ENCODE results near the gene COL12A1. TPM values are rescaled to one million over a fixed set of nuclear protein-coding genes. Genes with fewer than 3 reads are reported as not detected.

The COL12A1 gene
- total RNA-seq, 1 experiment from 2014 or later = 0.96 TPM

DNA sequence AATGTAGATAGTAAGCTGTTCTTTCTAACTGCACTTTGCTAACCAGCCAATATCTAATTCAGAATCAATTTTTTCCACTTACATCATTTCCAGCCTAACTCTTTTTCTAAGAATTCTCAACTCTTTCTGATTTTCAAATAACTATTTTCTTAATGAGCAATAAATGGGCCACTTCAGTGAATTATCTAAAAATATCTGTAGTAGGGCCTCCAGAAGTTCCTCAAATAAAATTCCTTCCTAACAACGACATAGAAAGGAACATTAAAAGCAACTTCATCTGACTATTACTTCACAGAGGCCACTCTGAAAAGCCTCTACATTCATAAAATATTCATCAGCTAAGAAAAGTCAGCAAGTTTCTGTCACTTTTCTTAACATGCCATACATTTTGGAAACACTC, 4.8 kb downstream of the COL12A1 start:
- H2BK12ac ChIP-seq (ENCODE audit: insufficient read length, low read depth, low read length) = no peak overlapping the region
- peaks cover 31% of the 10 kb centered on the region for H3K27me3 ChIP-seq (ENCODE audit: insufficient read depth, low read length)
- Mint-ChIP-seq H3K27ac (no peak overlapping the region), H3K4me3 (no peak overlapping the region), H3K4me1 (peaks cover 27 to 30% of the 10 kb centered on the region in 2 experiments), H3K36me3 (ENCODE audit: insufficient read depth in 1 of 3, low read depth in 3 of 3) (no peaks in the 10 kb centered on the region; a peak in 1 of 7 replicates), H3K27me3 (ENCODE audit: low read depth) (peaks cover 66% of the 10 kb centered on the region), H3K9me3 (no peaks in the 10 kb centered on the region; a peak in 2 of 5 replicates)
- DNase-seq = no peak
- H4K20me1 ChIP-seq (ENCODE audit: control insufficient read depth, insufficient read depth, insufficient read length) = no peaks in the 10 kb centered on the region
- H2AK5ac ChIP-seq (ENCODE audit: insufficient read length, low read length) = no peak overlapping the region
- no peak overlapping the region for H3K9ac ChIP-seq (ENCODE audit: extremely low read depth, insufficient read length, low read length)
- H3K56ac ChIP-seq (ENCODE audit: insufficient read length, low read depth, low read length) = no peak overlapping the region
- no peak overlapping the region for H2BK20ac ChIP-seq (ENCODE audit: low read depth, low read length, poor library complexity, severe bottlenecking)
- no peak overlapping the region for H2AFZ ChIP-seq (ENCODE audit: low read length)
- no peak overlapping the region for H2BK15ac ChIP-seq (ENCODE audit: low read depth, low read length)
- H4K5ac ChIP-seq (ENCODE audit: insufficient read length, low read depth, low read length) = no peak overlapping the region
- H3K23me2 ChIP-seq (ENCODE audit: insufficient read length, low read depth, low read length, poor library complexity, severe bottlenecking) = peaks cover 25% of the 10 kb centered on the region
- H4K91ac ChIP-seq (ENCODE audit: insufficient read length, low read depth, low read length) = no peak overlapping the region
- H3K18ac ChIP-seq (ENCODE audit: insufficient read length, low read depth, low read length) = no peak overlapping the region
- H3K27ac ChIP-seq (ENCODE audit: insufficient read length, low read depth, low read length) = no peak overlapping the region
- no peaks in the 10 kb centered on the region for H3K79me2 ChIP-seq (ENCODE audit: insufficient read depth, low read length)
- no peak overlapping the region for H3K4ac ChIP-seq (ENCODE audit: low read depth, low read length)
- H4K8ac ChIP-seq (replicated peaks; ENCODE audit: insufficient read length, low read depth, low read length) = no peak overlapping the region
- H3K4me1 ChIP-seq (ENCODE audit: insufficient read depth, low read length) = no peaks in the 10 kb centered on the region
- H3K23ac ChIP-seq (ENCODE audit: insufficient read length, low read depth, low read length) = no peak overlapping the region
- H3K14ac ChIP-seq (ENCODE audit: insufficient read depth, low read length) = no peak overlapping the region
- H2BK5ac ChIP-seq (ENCODE audit: insufficient read length, low read length) = no peak overlapping the region
- H3K4me2 ChIP-seq (ENCODE audit: insufficient read depth, insufficient read length, low read length) = no peak overlapping the region
- H3T11ph ChIP-seq (ENCODE audit: low read length) = no peak overlapping the region
- TF ChIP-seq, protein P1, sequence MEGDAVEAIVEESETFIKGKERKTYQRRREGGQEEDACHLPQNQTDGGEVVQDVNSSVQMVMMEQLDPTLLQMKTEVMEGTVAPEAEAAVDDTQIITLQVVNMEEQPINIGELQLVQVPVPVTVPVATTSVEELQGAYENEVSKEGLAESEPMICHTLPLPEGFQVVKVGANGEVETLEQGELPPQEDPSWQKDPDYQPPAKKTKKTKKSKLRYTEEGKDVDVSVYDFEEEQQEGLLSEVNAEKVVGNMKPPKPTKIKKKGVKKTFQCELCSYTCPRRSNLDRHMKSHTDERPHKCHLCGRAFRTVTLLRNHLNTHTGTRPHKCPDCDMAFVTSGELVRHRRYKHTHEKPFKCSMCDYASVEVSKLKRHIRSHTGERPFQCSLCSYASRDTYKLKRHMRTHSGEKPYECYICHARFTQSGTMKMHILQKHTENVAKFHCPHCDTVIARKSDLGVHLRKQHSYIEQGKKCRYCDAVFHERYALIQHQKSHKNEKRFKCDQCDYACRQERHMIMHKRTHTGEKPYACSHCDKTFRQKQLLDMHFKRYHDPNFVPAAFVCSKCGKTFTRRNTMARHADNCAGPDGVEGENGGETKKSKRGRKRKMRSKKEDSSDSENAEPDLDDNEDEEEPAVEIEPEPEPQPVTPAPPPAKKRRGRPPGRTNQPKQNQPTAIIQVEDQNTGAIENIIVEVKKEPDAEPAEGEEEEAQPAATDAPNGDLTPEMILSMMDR (conservative IDR thresholded peaks at IDR 0.05) = no peak
- H3K79me1 ChIP-seq (ENCODE audit: insufficient read depth, low read depth, low read length, poor library complexity, severe bottlenecking) = no peaks in the 10 kb centered on the region
- H3K9me3 ChIP-seq (ENCODE audit: control insufficient read depth, low read depth, low read length) = no peaks in the 10 kb centered on the region
- WGBS (ENCODE audit: extremely low coverage, insufficient read length, low lambda C conversion rate) = no CpG with 5 or more reads among the region's 1 CpG
- no peak overlapping the region for H2BK120ac ChIP-seq (ENCODE audit: low read depth, low read length, poor library complexity, severe bottlenecking)

Data from H9 (cell line).